GM19455 (cell line): ENCODE measurements around the gene OSBPL8.
"Not testable (repeated sequence)": the region's sequence is repeated elsewhere in the genome, so short reads cannot be mapped to it uniquely, and the experiment has no call there.

ENCODE experiments used
- ATAC-seq: cut with Tn5 transposase; IDR thresholded peaks from one replicate; pipeline ENCODE4 v1.9.1; 2021; ENCODE audit not compliant: unreplicated experiment

The OSBPL8 gene

DNA sequence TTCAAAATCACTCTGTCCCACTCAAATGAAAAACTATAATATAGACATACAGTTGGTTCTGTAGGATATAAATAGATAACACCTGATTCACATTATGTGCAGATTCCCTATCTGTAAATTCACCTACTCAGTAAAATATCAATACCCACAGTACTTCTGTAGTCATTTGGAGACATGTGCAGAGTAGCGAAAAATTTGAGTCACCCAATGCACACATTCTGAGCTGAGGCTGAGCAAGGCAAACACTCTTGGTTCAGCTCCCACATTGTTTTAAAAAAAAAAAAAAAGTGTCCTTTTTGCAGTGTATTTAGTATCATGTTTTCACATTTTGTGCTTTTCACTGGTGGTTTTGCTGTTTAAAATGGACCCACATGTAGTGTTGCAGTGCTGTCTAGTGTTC lies 184.1 kb downstream of the OSBPL8 start:
- ATAC-seq, result no peak

DNA sequence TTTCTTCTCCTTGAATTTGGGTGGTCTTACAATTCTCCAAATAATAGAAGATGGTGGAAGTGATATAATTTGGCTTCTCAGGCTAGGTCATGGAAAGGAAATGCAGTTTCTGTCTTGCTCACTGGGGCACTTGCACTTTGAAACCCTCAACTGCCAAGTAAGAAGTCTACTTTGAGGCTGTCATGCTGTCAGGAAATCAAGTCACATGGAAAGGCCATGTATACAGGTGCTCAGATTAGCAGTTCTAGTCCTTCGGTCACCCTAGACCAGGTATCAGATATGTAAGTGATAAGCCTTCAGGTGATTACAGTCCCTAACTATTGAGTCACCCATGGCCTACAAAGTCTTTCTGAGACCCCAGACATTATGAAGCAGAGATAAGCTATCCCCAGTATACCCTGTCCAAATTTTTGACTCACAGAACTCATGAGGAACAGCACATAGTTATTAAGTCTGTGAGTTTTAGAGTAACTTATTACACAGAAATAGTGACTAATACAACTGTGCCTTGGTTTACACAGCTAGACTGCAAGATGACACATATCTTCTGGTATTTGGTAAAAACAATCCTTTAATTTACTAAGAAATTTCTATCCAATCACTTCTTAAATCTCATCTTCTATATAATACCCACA lies 185.1 kb downstream of the OSBPL8 start:
- no peak for ATAC-seq

DNA sequence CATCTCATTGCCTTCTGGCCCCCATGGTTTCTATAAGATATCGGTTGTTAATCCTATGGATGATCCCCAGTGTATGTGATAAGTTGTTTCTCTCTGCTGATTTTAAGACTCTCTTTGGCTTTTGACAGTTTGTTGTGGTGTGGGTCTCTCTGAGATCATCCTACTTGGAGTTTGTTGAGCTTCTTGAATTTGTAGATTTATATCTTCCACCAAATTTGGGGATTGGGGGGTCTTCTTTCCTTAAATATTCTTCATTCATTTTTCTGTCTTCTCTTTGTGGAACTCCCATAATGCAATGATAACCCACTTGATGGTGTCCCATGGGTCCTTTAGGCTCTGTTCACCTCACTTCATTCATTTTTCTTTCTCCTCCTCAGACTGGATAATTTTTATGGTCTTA lies 191.3 kb downstream of the OSBPL8 start:
- no peak for ATAC-seq

DNA sequence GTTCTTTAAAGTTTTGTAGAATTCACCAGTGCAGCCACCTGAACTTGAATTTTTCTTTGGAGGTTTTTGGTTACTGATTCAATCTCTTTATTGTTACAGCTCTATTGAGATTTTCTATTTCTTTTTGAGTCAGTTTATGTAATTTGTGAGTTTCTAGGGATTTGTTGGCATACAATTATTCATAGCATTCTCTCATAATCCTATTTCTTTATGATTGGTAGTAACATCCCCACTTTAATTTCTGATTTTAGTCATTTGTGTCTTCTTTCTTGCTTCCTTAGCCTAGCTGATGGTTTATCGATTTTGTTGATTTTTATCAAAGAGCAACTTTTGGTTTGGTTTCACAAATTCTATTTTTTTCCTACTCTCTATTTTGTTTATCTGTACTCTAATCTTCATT lies 193.4 kb downstream of the OSBPL8 start:
- no peak for ATAC-seq

DNA sequence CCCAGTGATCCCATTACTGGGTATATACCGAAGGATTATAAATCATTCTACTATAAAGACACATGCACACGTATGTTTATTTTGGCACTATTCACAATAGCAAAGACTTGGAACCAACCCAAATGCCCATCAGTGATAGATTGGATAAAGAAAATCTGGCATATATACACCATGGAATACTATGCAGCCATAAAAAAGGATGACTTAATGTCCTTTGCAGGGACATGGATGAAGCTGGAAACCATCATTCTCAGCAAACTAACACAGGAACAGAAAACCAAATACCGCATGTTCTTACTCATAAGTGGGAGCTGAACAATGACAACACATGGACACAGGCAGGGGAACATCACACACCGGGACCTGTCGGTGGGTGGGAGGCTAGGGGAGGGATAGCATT lies 195.4 kb downstream of the OSBPL8 start:
- not testable (repeated sequence) for ATAC-seq

DNA sequence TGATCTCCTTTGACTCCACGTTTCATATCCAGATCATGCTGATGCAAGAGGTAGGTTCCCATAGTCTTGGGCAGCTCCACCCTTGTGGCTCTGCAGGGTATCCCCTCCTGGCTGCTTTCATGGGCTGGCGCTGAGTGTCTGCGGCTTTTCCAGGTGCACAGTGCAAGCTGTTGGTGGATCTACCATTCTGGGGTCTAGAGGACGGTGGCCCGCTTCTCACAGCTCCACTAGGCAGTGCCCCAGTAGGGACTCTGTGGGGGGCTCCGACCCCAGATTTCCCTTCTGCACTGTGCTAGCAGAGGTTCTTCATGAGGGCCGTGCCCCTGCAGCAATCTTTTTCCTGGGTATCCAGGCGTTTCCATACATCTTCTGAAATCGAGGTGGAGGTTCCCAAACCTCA lies 199.3 kb downstream of the OSBPL8 start:
- ATAC-seq, result no peak

DNA sequence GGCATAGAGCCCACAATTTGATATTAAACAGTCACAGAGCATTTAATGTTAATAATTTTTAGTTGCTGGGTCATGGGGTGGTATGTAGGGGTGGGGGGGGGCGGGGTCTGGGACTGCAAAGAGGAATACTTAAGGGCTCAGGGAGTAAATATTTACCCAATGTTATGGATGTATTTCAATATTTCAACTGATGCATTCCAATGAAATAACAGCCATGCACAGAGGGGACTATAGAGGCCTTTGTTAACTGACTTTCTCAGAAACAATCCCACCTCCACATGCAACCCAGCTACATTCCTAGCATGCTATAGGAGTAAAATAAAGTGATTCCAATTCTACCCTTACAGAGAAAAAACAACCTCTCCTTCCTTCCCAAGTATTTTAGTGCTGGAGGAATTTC lies 203.5 kb downstream of the OSBPL8 start:
- ATAC-seq, result no peak

DNA sequence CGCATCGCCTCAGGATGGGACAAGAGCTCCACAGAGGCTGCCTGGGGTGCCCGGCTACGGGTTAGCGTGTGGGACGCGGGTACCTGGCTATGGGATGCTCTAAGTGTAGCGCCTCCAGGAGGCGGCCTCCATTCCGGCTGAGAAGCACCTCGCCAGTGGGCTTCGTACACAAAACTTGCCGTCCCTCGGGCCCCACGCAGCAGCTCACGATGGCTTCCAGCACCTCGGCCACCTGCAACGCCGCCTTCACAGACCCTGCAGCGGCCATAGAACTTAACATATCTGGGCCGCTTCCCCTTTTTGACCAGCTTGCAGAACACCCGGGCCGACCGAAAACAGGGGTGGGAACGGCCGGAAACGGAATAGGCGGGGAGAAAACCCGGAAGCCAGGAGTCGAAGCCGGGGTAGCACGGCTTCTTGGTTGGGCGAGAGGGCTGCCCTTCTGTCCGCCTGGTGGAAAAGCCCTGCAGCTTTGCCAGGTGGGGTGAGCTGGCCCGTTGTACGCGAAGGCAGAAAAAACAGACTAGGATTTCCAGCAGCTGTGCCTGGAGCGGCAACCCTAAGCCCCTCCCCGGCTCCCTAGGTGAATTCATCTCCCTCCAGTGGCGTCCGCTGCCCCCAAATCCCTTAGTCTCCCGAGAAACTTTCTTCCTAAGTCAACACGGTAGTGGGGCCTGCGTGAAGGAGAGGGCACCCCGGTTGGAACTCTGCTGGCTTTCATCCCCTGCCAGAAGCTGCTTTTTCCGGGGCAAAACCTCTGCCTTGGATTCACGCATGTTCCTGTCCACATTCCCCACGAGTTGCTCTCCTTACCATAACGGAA lies 211.3 kb downstream of the OSBPL8 start, which contains the start of gene BBS10:
TSS of gene BBS10 (minus strand) at position 337 of the 823 bp plus-strand sequence. CDS start at position 280, 57 bp downstream.
- peak; percentile 97 for ATAC-seq

DNA sequence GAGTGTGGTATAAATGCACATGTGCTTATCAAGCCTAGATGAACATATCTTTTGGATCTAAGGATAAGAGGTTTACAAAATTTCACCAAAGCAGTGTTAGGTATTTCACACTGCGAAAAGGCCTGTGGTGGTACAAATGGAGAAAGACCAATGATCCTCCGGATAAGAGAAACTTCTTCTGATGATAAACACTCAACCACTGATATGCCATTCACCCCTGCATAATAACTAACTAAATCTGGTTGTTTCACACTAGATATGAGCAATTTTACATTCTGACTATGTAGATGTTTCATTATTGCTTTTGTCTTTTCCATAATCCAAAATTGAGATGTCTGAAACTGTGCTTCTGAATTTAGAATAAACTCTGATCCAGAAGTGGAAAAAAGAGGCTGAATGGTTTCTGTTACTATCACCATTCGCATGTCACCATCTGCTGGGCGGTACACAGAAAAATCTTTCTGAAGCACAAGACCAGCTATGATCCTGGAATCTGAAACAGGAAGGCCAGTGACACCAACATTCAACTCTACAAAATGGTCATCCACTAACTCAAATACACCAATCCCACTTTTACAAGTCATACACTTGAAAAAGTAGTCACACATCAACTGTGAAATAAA lies 212.7 kb downstream of the OSBPL8 start:
- ATAC-seq, result peak; percentile 30

DNA sequence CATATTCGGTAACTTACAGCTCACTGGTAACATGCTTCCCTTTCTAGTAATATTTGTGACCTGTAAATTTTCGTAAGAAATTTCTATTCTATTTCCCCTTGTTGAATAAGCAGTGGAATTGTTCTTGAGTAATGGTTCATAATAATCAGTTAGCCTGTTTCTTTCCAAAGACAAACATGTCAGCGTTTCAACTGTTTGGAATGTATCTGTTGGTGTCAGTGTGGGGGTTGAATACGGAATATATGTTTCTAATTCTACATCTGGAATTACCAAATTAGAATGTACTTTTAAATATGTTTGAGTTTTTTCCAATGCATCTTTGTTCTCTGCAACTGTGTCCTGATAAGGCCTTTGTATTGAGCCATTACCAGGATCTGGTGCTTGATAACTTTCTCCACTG lies 213.3 kb downstream of the OSBPL8 start:
- ATAC-seq, result no peak

DNA sequence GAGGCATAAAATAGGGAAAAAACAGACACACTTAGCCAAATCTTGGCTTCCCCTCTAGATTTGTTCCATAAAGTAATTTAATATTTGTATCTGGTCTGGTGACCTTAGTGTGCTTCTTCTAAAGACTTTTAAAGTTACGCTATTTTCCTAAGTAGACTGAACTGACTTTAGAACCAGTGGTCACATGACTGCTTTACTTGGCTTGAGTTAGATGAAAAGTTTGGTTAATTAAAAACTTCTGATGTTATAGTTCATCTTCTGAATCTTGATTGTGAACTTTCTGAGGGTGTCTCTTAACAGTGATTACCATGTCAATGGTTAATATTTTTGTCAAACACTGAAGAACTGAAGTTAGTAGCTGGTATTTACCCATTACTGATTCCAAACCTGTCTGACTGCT lies 214.0 kb downstream of the OSBPL8 start:
- ATAC-seq, result no peak

DNA sequence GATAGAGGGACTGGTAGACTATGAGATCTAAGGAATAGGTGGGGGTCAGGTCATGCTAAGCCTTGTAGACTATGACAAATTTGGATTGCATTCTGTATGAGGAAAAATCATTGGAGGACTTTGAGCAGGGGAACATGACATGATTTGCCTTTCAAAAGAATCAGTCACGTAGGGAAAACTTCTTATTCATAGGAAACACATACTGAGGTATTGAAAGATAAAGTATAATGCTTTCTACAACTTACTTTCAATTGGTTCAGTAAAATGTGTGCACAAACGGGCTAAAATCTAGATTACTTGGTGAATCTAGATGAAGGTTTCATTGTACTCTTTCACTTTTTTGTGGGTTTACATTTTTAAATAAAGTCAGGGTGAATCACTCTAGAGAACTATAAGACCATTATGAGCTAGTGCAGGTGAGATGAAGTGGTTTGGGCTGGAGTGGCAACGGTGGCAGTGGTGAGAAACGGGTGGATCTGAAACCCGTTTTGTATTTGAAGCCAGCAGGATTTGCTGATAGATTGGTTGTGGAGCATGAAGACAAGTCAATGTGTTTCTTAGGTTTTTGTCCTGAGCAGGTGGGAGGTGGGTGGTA lies 218.0 kb downstream of the OSBPL8 start:
- no peak for ATAC-seq

DNA sequence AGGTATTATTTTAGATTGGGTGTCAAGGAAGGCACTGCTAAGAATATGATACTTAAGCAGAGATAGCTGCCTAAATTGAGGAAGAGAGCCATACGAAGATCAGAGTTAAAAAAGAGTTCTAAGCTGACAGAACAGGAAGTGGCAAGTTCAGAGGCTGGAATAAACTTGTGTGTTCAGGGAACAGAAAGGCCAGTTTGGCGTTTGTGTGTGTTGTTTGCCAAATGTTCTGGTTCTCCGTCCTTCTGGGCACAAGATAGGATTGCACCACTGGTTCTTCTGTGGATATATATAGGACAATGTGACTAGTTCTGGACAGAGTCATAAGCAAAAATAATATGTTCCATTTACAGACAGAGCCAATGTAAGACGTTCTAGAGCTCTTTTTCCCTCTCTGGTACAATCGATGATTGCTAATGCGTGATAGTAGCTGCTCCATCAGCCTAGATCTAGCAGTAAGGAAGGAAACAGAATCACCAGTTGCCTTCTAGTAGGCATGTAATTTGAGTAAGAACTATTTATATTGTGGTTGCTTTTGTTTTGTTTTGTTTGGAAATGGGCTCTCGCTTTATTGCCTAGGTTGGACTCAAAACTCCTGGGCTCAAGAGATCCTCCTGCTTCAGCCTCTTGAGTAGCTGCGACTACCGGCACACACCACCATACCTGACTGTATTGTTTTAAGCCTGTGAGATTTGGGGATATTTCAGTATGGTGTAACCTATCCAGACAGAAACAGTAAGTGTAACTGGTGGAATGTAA lies 218.7 kb downstream of the OSBPL8 start:
- no peak for ATAC-seq

DNA sequence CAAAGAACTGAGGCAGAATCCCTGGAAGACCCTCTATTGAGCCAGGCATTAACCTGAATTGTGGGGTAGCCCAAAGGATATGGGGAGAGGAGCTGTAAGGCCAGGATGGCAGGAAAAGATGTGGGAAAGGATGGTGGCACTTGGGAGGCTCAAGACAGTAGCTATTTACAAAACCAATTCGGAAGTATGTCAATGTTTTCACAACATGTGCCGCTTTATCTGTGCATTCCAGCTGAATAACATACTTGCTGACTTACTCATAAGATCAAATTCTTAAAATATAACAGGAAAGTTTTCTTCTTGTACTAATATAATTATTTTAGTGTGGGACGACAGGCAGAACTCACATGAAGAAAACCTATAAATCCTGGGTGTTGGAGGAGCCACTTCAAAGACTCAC lies 222.0 kb downstream of the OSBPL8 start:
- no peak for ATAC-seq

DNA sequence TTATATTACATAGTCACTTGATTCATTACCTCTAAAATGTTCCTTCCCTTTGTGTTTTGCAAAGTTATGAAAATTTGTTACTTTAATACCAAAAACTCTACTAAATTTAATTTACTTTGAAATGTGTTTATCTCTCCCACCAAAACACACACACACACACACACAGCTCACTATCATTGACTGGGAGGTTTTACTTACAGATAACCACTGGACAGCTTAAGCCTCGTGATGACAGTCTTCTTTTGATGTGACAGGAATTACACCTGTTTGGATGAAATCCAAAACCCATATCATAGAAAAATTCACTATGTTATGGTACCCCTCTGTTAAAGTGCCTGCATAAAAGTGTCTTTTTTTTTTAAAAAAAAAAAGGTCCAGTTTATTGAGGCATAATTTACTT lies 227.0 kb downstream of the OSBPL8 start:
- no peak for ATAC-seq

DNA sequence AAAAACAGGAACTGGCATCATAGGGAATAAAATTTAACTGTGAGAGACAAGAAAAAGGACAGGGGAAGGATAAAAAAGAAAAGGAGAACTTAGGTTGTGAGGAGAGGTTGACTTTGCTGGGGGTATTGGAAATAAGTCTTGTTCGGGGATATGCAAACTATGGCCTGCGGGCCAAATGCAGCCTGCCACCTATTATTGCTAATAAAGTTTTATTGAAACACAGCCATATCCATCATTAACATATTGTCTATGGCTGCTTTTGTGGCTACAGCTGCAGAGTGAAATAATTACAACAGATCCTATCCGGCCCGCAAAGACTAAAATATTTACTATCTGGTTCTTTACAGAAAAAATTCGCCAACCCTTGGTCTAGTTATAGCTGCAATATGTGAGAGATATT lies 230.0 kb downstream of the OSBPL8 start:
- ATAC-seq, result no peak

DNA sequence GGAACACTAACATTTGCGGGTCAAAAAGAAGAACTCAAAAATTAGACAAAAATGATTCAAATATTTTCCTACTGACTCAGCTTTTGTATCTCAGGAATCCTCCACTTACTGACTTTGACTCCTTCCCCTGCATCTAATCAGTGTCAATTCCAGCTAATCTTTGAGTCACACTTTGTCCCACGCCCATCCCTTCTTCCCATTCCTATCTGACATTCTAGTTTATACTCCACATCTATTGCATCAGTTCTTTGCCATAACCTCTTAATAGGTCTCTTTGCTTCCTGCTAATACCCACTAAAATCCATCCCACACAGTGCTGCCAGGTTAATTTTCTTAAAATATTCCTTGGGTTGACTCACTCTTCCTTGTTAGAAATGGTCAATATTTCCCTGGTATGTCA lies 230.4 kb downstream of the OSBPL8 start:
- no peak for ATAC-seq

DNA sequence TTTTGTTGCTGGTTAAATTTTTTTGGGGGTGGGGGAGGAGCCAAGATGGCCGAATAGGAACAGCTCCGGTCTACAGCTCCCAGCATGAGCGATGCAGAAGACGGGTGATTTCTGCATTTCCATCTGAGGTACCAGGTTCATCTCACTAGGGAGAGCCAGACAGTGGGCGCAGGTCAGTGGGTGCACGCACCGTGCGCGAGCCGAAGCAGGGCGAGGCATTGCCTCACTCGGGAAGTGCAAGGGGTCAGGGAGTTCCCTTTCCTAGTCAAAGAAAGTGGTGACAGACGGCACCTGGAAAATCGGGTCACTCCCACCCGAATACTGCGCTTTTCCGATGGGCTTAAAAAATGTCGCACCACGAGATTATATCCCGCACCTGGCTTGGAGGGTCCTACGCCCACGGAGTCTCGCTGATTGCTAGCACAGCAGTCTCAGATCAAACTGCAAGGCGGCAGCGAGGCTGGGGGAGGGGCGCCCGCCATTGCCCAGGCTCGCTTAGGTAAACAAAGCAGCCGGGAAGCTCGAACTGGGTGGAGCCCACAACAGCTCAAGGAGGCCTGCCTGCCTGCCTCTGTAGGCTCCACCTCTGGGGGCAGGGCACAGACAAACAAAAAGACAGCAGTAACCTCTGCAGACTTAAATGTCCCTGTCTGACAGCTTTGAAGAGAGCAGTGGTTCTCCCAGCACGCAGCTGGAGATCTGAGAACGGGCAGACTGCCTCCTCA lies 239.8 kb downstream of the OSBPL8 start:
- not testable (repeated sequence) for ATAC-seq

DNA sequence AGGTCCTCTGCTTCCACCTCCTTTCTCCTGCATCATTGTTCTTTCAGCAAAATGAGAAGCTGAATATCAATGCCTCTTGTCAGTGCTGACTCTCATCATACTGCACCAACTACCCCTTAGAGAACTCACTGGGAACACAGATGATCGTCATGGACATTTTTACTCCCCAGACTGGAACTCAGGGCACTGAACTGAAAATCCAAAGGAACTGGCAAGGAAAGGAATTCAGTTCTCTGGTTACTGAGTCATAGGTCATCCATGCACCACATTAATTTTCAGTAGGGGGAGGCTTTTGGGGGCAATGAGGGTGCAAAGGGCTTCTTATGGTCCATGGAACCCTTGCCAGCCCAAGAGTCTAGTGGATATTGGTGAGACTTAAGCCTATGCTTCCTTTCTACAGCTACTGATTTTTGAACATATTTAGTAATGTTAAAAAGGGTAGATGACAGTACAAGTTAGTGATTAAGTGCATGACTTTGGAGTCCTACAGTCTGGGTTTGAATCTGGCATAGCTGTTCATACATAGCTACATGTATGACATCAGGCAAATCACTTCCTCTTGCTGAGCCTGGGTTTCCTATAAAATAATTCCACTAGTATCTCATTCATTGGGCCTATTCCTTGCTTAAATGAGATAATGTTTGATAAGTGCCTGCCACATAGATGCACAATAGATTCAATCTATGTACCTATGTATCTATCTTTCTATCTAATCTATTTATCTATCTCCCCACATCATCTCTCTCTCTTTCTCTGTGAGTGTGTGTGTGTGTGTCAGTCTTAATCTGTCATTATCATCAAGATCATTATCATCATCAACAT lies 240.6 kb downstream of the OSBPL8 start:
- no peak for ATAC-seq
